Keratinocyte (primary cell): ENCODE measurements around the gene LPCAT2.

Experiments used
- CTCF ChIP-seq, 3 experiments: IDR thresholded peaks in 1 of 3; conservative IDR thresholded peaks in 1 of 3; optimal IDR thresholded peaks in 1 of 3; 2 replicates in 2 of 3; 3 replicates in 1 of 3; pipeline versions ENCODE3 to v1.5.1; 2011; ENCODE audit warnings: low read length in 3 of 3, mild to moderate bottlenecking in 3 of 3, moderate library complexity in 2 of 3, control low read depth in 1 of 3, inconsistent platforms in 1 of 3; ENCODE audit not compliant: insufficient read depth in 2 of 3; ENCODE audit errors: extremely low read depth in 1 of 3
- EZH2 ChIP-seq: IDR thresholded peaks from one replicate; pipeline ENCODE4 v1.6.1; 2012; ENCODE audit warnings: inconsistent platforms, mild to moderate bottlenecking, low read length, moderate library complexity

- TF ChIP-seq CTCF (optimal IDR thresholded peaks at IDR 0.05 in 1 of 3, IDR thresholded peaks at IDR 0.05 in 1 of 3, conservative IDR thresholded peaks at IDR 0.05 in 1 of 3; ENCODE audit: extremely low read depth in 1 of 3, insufficient read depth in 2 of 3, low read length in 3 of 3) (no peak), EZH2 (no peak)
These were observed 27.8 kb upstream of the LPCAT2 start for GRCh38 chr16:55481023-55481422.
